ENCODE measurements around the gene SEC31A.

Gene SEC31A

DNA sequence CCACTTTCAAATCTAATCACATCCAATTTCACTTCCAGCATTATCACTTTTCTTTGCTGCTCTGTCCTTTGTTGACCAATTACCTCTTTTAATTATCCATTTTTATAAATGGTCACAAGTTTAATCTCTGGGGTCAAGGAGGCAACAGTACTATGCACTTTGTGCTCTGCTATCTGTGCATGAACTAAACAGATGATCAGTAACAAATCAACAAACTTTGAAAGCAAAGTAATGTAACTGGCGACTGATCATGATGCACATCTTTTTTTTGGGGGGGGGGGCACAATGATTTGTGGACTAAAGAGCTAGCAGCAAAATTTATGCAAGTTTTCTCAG is 1.5 kb upstream of the SEC31A start:
- DNase-seq (ENCODE audit: low read depth in 1 of 2, low spot score in 1 of 2): no peak
- TF ChIP-seq POLR2AphosphoS5 (IDR thresholded peaks at IDR 0.05; ENCODE audit: low read depth): no peak
- TF ChIP-seq, protein P1, sequence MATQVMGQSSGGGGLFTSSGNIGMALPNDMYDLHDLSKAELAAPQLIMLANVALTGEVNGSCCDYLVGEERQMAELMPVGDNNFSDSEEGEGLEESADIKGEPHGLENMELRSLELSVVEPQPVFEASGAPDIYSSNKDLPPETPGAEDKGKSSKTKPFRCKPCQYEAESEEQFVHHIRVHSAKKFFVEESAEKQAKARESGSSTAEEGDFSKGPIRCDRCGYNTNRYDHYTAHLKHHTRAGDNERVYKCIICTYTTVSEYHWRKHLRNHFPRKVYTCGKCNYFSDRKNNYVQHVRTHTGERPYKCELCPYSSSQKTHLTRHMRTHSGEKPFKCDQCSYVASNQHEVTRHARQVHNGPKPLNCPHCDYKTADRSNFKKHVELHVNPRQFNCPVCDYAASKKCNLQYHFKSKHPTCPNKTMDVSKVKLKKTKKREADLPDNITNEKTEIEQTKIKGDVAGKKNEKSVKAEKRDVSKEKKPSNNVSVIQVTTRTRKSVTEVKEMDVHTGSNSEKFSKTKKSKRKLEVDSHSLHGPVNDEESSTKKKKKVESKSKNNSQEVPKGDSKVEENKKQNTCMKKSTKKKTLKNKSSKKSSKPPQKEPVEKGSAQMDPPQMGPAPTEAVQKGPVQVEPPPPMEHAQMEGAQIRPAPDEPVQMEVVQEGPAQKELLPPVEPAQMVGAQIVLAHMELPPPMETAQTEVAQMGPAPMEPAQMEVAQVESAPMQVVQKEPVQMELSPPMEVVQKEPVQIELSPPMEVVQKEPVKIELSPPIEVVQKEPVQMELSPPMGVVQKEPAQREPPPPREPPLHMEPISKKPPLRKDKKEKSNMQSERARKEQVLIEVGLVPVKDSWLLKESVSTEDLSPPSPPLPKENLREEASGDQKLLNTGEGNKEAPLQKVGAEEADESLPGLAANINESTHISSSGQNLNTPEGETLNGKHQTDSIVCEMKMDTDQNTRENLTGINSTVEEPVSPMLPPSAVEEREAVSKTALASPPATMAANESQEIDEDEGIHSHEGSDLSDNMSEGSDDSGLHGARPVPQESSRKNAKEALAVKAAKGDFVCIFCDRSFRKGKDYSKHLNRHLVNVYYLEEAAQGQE (IDR thresholded peaks at IDR 0.05; ENCODE audit: insufficient replicate concordance, low read depth): no peak
- no peak for TF ChIP-seq GABPA (IDR thresholded peaks at IDR 0.05; ENCODE audit: low read depth)
- TF ChIP-seq, protein P2, sequence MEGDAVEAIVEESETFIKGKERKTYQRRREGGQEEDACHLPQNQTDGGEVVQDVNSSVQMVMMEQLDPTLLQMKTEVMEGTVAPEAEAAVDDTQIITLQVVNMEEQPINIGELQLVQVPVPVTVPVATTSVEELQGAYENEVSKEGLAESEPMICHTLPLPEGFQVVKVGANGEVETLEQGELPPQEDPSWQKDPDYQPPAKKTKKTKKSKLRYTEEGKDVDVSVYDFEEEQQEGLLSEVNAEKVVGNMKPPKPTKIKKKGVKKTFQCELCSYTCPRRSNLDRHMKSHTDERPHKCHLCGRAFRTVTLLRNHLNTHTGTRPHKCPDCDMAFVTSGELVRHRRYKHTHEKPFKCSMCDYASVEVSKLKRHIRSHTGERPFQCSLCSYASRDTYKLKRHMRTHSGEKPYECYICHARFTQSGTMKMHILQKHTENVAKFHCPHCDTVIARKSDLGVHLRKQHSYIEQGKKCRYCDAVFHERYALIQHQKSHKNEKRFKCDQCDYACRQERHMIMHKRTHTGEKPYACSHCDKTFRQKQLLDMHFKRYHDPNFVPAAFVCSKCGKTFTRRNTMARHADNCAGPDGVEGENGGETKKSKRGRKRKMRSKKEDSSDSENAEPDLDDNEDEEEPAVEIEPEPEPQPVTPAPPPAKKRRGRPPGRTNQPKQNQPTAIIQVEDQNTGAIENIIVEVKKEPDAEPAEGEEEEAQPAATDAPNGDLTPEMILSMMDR (IDR thresholded peaks at IDR 0.05; ENCODE audit: insufficient read depth, low read length): no peak
- TF ChIP-seq SPI1 (IDR thresholded peaks at IDR 0.05; ENCODE audit: borderline replicate concordance, low read depth): no peak
- Histone ChIP-seq H3K27me3 (ENCODE audit: insufficient read depth, poor library complexity, severe bottlenecking) (no peaks in the 10 kb centered on the region), H3K27ac (replicated peaks) (no peak overlapping the region), H3K4me3 (replicated peaks; ENCODE audit: insufficient read depth, low read length) (no peak overlapping the region)

DNA sequence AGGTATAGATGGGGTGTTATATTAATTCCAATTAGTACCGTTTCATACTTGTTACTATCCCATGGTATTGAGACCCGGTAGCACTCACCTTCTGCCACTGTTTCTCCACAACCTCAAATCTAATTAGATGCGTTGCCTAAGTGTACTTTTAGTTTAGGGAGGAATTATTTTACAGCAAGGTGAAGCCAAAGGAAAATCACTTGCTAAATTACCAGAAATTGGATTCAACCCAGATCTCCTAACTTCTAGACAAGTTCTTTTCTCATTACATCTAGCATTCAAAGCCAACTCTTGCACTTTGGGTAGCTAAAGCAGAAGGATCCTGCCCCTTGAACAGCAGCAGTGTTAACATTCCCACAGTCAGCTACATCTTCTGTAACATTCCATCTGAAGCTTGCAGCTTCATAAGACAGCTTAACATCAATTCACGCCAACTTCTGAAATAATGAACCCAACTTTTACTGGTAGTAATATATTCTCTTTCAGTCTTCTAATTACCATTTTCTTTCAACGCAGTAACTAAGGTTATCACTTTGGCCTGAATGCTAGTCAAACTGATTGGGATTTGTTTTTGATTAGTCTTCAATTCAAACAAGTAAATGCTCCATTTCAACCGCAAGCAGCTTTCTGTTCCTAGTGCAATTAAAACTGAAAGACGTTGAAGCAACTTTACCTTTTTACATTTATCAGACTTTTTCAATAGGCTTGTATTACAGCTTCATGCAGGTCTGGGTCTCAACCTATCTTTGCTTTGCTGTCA is 934 bp upstream of the SEC31A start:
- Histone ChIP-seq H3K4me3 (replicated peaks; ENCODE audit: insufficient read depth, low read length) (peak overlapping the region; percentile 65), H3K27me3 (ENCODE audit: insufficient read depth, poor library complexity, severe bottlenecking) (no peaks in the 10 kb centered on the region), H3K27ac (replicated peaks) (peak overlapping the region; percentile 90)
- TF ChIP-seq POLR2AphosphoS5 (IDR thresholded peaks at IDR 0.05; ENCODE audit: low read depth): no peak
- DNase-seq (ENCODE audit: low read depth in 1 of 2, low spot score in 1 of 2): no peak

DNA sequence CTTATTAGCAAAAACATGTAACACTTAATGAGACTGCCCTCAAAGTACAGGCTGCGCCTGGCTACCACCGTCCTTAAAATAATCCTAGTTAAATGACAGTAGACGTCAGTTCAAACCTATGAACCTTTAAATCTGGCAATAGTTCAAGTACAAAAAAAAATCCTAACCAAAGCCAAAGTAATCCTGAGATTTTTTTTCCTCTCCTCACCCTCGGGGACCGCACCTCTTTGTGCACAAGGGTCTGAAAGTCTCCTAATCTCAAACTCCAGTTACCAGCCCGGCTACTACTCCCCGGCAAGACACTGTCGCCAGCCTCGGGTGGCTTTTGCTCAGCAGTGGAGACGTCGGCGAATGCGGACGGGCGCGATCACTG is 439 bp downstream of the SEC31A start:
- TF ChIP-seq SPI1 (IDR thresholded peaks at IDR 0.05; ENCODE audit: borderline replicate concordance, low read depth): no peak
- TF ChIP-seq, protein P1 (IDR thresholded peaks at IDR 0.05; ENCODE audit: insufficient replicate concordance, low read depth): no peak
- TF ChIP-seq, protein P2 (IDR thresholded peaks at IDR 0.05; ENCODE audit: insufficient read depth, low read length): no peak
- no peak for TF ChIP-seq POLR2AphosphoS5 (IDR thresholded peaks at IDR 0.05; ENCODE audit: low read depth)
- no peak for TF ChIP-seq GABPA (IDR thresholded peaks at IDR 0.05; ENCODE audit: low read depth)
- H3K4me3 ChIP-seq (replicated peaks; ENCODE audit: insufficient read depth, low read length): peak overlapping the region; percentile 65
- peak overlapping the region; percentile 90 for H3K27ac ChIP-seq (replicated peaks)
- no peak for DNase-seq (ENCODE audit: low read depth in 1 of 2, low spot score in 1 of 2)
- H3K27me3 ChIP-seq (ENCODE audit: insufficient read depth, poor library complexity, severe bottlenecking): no peaks in the 10 kb centered on the region

DNA sequence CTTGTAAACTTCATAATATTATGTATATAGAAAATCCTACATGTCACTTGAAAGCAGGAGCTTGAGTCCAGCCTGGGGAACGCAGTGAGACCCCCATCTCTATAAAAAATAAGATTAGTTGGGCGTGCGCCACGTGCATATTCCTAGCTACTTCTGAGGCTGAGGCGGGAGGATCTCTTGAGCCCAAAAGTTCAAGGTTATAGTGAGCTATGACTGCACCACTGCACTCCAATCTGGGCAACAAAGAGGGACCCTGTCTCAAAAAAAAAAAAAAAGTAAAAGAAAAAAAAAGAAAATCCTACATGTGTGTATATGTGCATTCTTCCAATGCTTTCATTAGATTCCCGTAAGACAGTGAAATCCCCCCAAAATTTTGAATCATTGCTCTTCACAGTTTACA is 1.7 kb downstream of the SEC31A start:
- Histone ChIP-seq H3K27ac (replicated peaks) (peak overlapping the region; percentile 90; the same call in 1 of the 2 replicates), H3K27me3 (ENCODE audit: insufficient read depth, poor library complexity, severe bottlenecking) (no peaks in the 10 kb centered on the region), H3K4me3 (replicated peaks; ENCODE audit: insufficient read depth, low read length) (peak overlapping the region; percentile 65)
- no peak for DNase-seq (ENCODE audit: low read depth in 1 of 2, low spot score in 1 of 2)
- TF ChIP-seq POLR2AphosphoS5 (IDR thresholded peaks at IDR 0.05; ENCODE audit: low read depth): no peak

All from HL-60 (cell line).